ENCODE results near the gene MMD2. TPM values are rescaled to one million over a fixed set of nuclear protein-coding genes. Genes with fewer than 3 reads are reported as not detected.
"Not testable (repeated sequence)": the region's sequence is repeated elsewhere in the genome, so short reads cannot be mapped to it uniquely, and the experiment has no call there.

The MMD2 gene
- total and polyA plus RNA-seq, 12 donors, result 0.03 to 0.17 TPM; not detected in 10

GRCh38 chr7:4995429-4995969 lies 36.5 kb upstream of the MMD2 start:
- Histone ChIP-seq H3K4me3 (no peak overlapping the region), H3K27ac (no peak overlapping the region), H3K4me1 (replicated peaks in 1 of 2) (no peaks in the 10 kb centered on the region), H3K9me3 (replicated peaks in 1 of 3) (no peaks in the 10 kb centered on the region), H3K36me3 (replicated peaks in 1 of 2) (peaks cover 0 to 59% of the 10 kb centered on the region in 2 donors), H3K27me3 (no peaks in the 10 kb centered on the region)
- intact Hi-C loops (cut with DNase I), result no loop called here
- WGBS, 4 donors, result 91 to 95% (median 93%) methylated on average over 9 to 10 of the region's 10 CpGs
- TF ChIP-seq CTCF (IDR thresholded peaks at IDR 0.05) (no peak), POLR2A (IDR thresholded peaks at IDR 0.05) (no peak)
- peak in 1 of 7 donors; percentile 21 for DNase-seq

- WGBS, 4 donors, result 72 to 95% (median 86%) methylated on average over 4 to 8 of the region's 8 CpGs
- H3K9me3 ChIP-seq (replicated peaks in 1 of 3), result no peaks in the 10 kb centered on the region
- no peak overlapping the region for H3K27ac ChIP-seq
- H3K27me3 ChIP-seq, result no peaks in the 10 kb centered on the region
- no peak for TF ChIP-seq POLR2A (IDR thresholded peaks at IDR 0.05)
- no peak for TF ChIP-seq CTCF (IDR thresholded peaks at IDR 0.05)
- H3K4me1 ChIP-seq (replicated peaks in 1 of 2), result no peaks in the 10 kb centered on the region
- peaks cover 0 to 70% of the 10 kb centered on the region in 2 donors for H3K36me3 ChIP-seq (replicated peaks in 1 of 2)
- H3K4me3 ChIP-seq, result no peak overlapping the region
- intact Hi-C loops (cut with DNase I), result no loop called here
- no peak for DNase-seq
Observed at GRCh38 chr7:4993471-4993870, 34.5 kb upstream of the MMD2 start.

GRCh38 chr7:4982741-4983140 lies 23.8 kb upstream of the MMD2 start:
- H3K27ac ChIP-seq; H3K27me3 ChIP-seq; H3K9me3 ChIP-seq (replicated peaks in 1 of 3); DNase-seq; intact Hi-C loops (cut with DNase I); H3K4me1 ChIP-seq (replicated peaks in 1 of 2); H3K4me3 ChIP-seq: not testable (repeated sequence)
- H3K36me3 ChIP-seq (replicated peaks in 1 of 2), result peaks cover 0 to 46% of the 10 kb centered on the region in 2 donors
- 43 to 67% (median 53%) methylated on average over 1 to 2 of the region's 2 CpGs; no CpG with 5 or more reads in 1 of the 4 donors for WGBS, 4 donors

GRCh38 chr7:4981295-4981890 lies 22.4 kb upstream of the MMD2 start:
- intact Hi-C loops (cut with DNase I); H3K9me3 ChIP-seq (replicated peaks in 1 of 3); H3K4me1 ChIP-seq (replicated peaks in 1 of 2); H3K27me3 ChIP-seq; H3K27ac ChIP-seq; H3K4me3 ChIP-seq: not testable (repeated sequence)
- H3K36me3 ChIP-seq (replicated peaks in 1 of 2), result peaks cover 0 to 47% of the 10 kb centered on the region in 2 donors
- DNase-seq, result peak in 1 of 7 donors; percentile 30
- 92 to 96% (median 95%) methylated on average over 16 to 17 of the region's 17 CpGs for WGBS, 4 donors

GRCh38 chr7:4975626-4976025 lies 16.6 kb upstream of the MMD2 start:
- Histone ChIP-seq H3K4me3 (peak overlapping the region in 1 of 4 donors; percentile 85), H3K4me1 (replicated peaks in 1 of 2) (peaks cover 0 to 12% of the 10 kb centered on the region in 2 donors), H3K36me3 (replicated peaks in 1 of 2) (peaks cover 0 to 34% of the 10 kb centered on the region in 2 donors)
- H3K27me3 ChIP-seq; intact Hi-C loops (cut with DNase I); H3K9me3 ChIP-seq (replicated peaks in 1 of 3); DNase-seq; H3K27ac ChIP-seq: not testable (repeated sequence)
- 89 to 93% (median 92%) methylated on average over 12 to 13 of the region's 13 CpGs for WGBS, 4 donors

Data from adrenal gland (tissue), 12 donors.